HG03460 (cell line): ENCODE results near the gene POLR1A.

ENCODE experiments used
- ATAC-seq: cut with Tn5 transposase; IDR thresholded peaks from one replicate; pipeline ENCODE4 v1.9.1; 2021; ENCODE audit not compliant: unreplicated experiment

The POLR1A gene

GRCh38 chr2:86023366-86023712, 82.3 kb downstream of the POLR1A start:
- ATAC-seq: no peak

- peak; percentile 51 for ATAC-seq
These were observed 82.9 kb downstream of the POLR1A start for GRCh38 chr2:86022661-86023365.

- ATAC-seq: no peak
These were observed 84.0 kb downstream of the POLR1A start for GRCh38 chr2:86021396-86022378.

GRCh38 chr2:86020984-86021383, 84.7 kb downstream of the POLR1A start:
- ATAC-seq: no peak

GRCh38 chr2:86019121-86019520, 86.6 kb downstream of the POLR1A start:
- no peak for ATAC-seq

- ATAC-seq: no peak
These were observed 87.5 kb downstream of the POLR1A start for GRCh38 chr2:86017901-86018896.

- no peak for ATAC-seq
These were observed 89.1 kb downstream of the POLR1A start for GRCh38 chr2:86016581-86016980.

GRCh38 chr2:86015699-86016098, 90.0 kb downstream of the POLR1A start:
- no peak for ATAC-seq

- no peak for ATAC-seq
These were observed 90.7 kb downstream of the POLR1A start for GRCh38 chr2:86015006-86015405.

GRCh38 chr2:86014493-86014892, 91.2 kb downstream of the POLR1A start:
- ATAC-seq: no peak

- no peak for ATAC-seq
These were observed 93.5 kb downstream of the POLR1A start for GRCh38 chr2:86012007-86012712.

GRCh38 chr2:86011449-86011941, 94.2 kb downstream of the POLR1A start:
- ATAC-seq: no peak

GRCh38 chr2:86010083-86010482, 95.6 kb downstream of the POLR1A start:
- no peak for ATAC-seq

GRCh38 chr2:86006524-86006923, 99.2 kb downstream of the POLR1A start:
- ATAC-seq: no peak

GRCh38 chr2:86003967-86004366, 101.7 kb downstream of the POLR1A start:
- ATAC-seq: no peak

- ATAC-seq: no peak
These were observed 102.6 kb downstream of the POLR1A start for GRCh38 chr2:86003104-86003503.

- no peak for ATAC-seq
These were observed 103.3 kb downstream of the POLR1A start for GRCh38 chr2:86002375-86002774.

- ATAC-seq: no peak
These were observed 104.4 kb downstream of the POLR1A start for GRCh38 chr2:86001326-86001725.

- no peak for ATAC-seq
These were observed 104.8 kb downstream of the POLR1A start for GRCh38 chr2:86000938-86001312.
